ENCODE results near the gene VOPP1.

The VOPP1 gene

DNA sequence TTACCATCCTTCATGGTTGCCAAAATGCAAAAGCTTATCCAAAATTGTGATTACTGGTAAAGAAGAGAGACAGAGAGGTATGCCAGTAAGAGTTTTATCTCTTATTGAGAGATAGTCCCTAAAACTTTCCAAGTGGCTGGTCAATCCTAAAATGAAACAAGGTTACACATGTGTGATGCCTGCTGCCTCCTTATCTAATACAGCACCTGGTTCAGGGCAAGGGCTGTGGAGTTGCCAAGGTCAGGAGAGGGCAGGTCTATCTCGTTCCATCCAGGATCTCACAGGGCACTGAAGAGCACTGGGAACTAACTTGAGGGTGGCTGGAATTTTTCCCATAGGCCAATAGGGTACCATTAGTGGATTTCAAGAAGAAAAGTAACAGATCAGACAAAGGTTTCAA is 18.3 kb downstream of the VOPP1 start:
- DNase-seq (ENCODE audit: low spot score) = no peak

DNA sequence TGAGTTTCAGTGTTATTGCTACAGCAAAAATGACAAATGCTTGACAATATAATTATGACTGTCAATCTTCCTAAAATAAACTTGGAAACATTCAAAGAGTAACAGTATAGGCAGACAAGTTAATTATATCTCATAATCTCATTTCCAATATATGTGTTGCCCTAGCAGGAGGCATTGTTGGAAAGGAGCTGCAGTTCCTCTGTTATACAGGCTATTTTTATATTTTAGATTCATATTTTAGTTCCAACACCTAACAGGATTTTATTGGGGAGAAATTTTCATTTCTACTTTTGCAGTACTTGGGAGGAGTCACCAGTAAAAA is 19.3 kb downstream of the VOPP1 start:
- DNase-seq (ENCODE audit: low spot score) = no peak

DNA sequence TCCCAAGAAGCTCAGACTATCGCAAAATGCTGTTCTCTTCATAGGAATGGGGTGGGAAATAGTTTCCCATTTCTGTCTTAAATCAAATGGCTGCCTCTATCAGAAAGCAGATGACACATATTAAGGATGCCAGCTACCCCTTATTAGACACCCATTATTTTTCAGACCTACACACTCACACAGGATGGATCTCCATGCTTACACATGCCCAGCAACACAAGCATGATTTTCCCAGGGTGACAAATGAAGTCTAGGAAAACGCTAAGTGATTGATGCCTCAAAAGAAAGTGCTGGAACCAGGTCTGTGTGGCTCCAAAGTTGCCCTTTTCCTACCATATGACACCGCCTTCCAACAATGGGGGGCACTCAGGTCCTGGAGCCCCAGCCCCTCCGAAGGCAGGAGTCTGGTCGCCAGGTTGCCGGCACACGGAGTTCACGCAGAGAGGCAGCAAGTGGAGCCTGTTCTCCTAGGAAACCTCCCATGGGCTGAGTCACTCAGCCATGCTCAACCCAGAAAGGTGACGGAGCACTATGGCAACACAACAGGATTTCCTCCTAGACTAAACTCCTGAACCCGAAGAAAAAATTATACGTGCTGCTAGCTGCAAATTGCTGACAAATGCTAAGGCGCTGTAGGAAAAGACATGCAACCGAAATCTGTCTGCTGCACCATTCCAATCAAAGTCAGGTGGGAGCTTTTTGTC is 19.8 kb downstream of the VOPP1 start:
- DNase-seq (ENCODE audit: low spot score) = no peak

DNA sequence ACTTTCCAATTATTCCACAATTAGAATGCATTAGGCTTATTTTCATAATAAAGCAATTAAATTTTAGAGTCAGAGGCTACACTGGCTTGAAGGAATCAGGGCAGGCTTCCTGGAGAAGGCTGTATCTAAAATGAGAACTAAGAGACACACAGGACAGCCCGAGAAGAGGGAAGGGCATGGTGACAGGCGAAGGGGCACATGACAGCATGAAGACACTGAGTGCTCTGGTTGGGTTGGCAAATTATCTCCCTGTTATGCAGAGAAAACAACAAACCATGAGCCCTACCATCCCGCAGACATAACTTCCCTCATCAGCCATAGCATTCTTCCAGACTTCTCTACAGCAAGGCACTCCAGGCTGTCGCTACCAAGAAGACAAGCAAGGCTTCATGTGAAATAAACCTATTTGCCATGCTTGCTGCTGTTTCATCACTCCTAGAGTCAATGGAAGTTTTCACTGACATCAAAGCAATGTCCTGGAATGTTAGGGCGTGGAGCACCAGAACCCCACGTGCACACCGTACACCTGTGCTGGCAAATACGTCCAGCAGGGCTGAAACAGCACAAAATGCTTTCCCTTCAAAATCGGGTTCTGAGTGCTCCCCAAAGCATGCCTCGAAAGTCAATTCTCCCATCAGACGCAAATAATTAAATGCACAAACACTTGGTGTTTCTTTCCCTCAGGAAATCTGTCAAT is 21.3 kb downstream of the VOPP1 start:
- no peak for DNase-seq (ENCODE audit: low spot score)

DNA sequence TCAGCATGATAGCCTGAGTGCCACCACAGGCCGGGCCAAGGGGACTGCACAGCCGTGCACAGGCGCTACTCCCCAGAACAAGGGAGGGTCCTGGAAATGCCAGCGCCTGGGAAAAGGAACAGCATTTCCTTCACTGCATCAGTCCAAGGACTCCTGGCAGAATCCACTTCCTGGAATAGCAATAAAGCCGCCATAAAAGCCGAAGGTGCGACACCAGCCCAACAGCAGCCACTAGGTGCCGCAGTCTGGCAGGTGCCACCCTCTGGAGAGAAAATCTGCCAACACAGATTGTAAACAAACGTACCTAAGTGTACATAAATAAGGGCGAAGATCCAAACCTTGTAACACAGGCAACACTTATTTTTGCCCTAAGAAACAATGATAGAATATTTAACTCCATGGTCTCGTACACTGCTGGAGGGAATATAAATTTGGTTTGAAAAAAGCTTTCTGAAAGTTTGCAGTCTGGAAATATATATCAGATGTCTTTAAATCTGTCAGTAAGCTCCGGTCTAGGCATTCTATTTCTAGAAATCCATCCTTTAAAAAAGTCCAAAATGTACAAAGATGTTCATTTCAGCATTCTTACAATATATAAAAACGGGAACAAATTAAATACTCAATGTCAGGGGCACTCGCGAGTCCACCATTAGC is 22.2 kb downstream of the VOPP1 start:
- DNase-seq (ENCODE audit: low spot score) = no peak

DNA sequence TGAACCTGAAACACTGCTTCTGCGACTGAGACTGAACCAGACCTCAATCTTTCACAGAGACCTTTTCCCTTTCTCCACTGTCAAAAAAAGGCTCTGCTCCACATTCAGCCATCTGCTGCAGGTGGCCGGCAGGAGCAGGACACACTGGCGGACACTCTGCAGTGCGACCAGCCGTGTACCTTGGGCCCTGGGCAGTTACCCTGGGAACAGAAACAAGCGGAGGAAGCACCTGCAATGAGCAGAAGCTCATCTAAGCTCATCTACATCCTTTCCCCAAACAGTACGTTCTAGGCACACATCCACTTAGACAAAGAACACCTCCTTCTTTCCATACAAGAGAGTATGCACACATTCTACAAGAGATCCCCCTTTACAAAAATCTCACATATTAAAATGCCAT is 22.8 kb downstream of the VOPP1 start:
- DNase-seq (ENCODE audit: low spot score) = peak; percentile 70

DNA sequence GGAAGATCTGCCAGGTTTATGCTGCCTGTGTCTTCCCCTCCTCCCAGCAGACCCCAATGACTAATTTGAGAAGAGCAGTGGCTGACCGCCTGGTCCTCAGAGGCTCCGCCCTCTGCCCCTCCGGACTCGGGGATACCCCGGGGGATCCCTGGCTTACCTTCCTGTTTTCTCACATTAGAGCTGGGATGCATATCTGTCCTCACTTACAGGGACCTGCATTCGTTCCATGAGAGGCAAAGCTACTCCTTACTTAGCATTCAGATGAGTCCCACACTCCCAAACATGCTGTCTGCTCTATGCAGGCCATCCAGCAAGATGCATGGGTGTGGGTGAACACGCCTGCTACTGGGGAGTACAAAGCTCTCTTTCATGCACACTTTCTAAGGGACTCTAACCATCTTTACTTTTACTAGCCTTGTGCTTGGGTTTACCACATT is 24.0 kb downstream of the VOPP1 start:
- DNase-seq (ENCODE audit: low spot score) = no peak

DNA sequence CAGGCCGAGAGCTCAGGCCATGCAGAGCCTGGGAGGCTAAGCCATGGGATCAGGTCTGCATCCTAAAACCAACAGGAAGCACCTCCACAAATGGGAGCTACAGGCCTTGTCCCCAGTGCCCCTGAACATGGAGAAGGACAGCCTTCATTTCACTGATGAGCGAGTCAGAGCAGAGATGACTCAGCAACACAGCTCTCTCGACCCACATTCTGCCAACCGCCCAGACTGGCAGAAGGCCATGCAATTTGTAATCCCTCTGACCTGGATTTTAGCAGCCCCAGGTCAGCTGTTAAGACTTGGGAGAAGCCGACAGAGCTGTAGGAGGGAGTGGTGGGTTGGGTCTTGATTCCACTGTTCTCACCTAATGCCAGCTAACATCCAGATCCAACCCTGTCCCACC is 25.5 kb downstream of the VOPP1 start:
- DNase-seq (ENCODE audit: low spot score) = no peak

DNA sequence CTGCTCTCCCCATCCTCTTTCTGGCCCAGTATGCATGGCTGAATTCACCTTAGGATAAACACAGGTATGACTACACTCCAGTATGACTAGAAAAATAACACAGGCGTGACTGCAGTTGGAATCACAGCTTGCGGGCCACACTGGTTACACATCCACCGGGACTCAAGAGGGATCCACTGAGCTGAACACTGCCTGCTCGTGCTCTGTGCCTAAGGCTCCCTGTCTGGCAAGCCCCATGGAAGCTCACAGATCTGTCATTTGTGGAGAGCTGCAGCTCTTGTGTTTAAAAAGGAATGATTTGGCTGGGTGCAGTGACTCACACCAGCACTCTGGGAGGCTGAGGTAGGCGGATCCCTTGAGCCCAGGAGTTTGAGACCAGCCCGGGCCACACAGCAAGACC is 26.8 kb downstream of the VOPP1 start:
- DNase-seq (ENCODE audit: low spot score) = no peak

DNA sequence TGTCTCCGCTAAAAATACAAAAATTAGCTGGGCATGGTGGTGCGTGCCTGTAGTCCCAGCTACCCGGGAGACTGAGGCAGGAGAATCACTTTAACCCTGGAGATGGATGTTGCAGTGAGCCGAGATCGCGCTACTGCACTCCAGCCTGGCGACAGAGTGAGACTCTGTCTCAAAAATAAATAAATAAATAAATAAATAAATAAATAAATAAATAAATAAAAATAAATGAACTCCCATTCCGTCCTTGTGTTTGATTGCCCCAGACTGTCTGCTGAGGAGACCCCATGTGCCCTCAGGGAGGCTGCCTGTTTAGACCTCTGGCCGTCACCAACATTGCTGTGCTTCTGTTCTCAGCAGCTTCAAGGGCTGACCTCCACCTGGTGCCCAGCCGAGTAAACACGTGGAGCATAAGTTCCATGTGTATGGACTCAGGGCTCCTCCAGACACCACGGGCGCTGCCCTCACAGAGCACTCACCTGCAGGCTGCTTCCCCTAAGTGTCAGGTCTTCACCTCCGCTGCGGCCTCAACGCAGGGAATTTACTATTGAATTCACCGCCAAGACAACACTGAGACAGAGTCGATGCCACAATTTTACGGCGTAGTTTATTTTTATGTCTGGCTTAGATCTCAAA is 32.0 kb downstream of the VOPP1 start:
- DNase-seq (ENCODE audit: low spot score) = no peak

DNA sequence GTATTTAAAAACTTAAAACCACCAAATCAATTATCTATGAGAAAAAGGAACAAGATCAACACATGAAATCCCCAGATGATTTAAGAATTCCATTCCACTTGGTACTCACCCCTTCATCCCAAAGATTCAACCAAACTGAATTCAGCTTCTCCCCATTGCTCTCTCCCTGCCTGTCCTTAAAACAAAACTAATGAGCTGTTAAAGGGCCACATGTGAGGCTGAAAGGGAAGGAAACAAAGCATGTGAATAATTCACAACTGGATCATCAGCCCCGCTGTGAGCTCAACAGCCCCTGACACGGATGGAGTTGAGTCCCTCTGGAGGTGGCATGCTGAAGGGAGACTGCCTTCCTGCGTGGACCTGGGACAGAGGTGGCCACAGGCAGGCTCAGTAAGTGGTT is 32.9 kb downstream of the VOPP1 start:
- no peak for DNase-seq (ENCODE audit: low spot score)

DNA sequence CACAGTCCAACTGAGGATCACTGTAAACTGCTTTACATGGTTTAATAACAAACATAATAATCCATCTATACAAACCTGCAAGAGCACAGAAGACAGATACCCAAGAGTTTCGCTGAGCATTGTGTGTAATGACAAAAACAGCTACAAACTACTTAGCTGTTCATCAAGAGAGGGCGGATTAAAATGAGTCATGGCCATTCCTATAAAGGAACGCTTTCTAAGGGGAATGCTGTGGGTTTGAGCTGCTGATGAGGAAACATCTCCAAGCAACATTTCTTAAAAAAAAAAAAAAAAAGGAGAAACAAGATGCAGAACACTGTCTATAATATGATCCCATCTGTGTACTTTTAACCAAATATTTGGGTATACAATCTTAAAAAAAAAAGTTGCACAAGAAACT is 33.8 kb downstream of the VOPP1 start:
- DNase-seq (ENCODE audit: low spot score) = no peak

DNA sequence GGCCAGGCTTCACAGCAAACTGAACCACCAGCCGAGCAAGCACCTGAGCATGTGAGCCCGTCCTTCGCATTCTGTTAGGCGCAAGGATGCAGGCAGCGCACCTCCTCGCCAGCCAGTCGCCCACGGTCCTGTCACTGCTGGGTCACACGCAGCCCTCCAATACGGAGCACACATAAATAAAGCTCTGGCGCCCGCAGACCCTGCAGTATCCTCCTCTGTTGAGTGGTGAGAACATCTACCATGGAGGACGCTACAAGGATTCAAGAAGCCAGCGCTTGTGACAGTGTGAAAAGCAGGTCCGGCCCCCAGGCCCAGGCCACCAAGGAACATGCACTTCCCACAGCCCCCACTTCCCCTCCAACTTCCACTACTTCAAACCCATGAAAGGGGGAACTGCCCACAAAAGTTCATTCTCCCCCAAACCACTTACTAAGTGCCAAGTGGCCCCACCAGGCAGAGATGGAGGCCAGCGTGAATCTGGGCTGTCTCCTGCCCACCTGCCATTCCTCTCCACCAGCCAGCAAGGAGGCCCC is 34.8 kb downstream of the VOPP1 start:
- no peak for DNase-seq (ENCODE audit: low spot score)

DNA sequence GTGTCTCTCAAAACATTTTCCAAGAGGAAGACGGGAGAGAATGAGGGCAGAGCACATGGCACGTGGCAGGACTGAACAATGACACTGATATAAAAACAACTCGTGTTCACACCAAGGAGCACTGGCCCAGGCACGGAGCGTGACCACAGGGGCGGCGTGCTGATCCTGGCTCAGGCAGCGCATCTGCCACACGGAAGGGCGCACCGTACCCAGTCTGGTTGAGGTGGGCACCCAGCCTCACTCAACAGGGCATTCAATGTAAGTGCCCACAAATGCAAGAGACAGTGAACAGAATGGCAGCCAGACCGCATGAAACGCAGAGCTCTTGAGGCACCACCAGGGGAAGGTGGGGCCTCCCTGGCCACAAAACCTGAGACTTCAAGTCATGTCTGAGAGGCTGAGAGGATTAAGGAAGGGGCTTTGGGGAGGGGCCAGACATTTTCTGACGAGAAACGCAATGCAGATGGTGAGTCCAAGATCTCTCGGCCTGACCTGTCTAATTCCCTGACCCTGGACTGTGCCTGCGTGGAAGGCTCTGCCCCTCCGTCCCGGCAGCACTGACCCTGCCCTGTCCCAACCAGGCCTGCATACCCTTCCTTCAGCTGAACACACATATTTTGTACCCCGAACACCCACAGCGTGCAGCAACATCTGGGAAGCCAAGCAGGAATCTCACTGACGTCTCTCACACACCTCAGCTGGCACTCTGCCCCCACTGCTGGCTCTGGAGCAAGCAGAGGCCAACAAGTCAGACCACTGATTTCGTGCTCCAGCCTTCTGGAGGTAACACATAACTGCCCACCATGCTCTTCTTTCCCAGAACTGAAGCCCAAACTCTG is 35.5 kb downstream of the VOPP1 start:
- DNase-seq (ENCODE audit: low spot score) = peak; percentile 40

DNA sequence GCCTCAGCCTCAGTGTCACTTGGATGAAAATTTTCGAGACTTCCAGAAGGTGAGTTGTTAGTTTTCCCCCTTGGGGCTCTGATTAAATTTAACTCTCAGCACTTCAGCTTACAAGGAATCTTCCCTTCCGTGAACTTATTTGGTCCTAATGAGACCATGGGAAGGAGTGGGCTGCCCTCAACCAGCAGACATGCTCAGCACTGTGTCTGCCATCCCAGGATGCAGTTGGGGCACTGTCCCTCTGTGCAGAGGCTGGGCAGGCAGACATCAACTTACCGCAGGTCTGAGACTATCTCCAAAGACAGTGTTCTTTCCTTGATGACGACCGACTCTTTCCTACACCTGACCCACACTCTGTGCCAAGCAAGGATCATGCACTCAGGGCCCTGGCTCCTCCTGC is 36.7 kb downstream of the VOPP1 start:
- DNase-seq (ENCODE audit: low spot score) = no peak

DNA sequence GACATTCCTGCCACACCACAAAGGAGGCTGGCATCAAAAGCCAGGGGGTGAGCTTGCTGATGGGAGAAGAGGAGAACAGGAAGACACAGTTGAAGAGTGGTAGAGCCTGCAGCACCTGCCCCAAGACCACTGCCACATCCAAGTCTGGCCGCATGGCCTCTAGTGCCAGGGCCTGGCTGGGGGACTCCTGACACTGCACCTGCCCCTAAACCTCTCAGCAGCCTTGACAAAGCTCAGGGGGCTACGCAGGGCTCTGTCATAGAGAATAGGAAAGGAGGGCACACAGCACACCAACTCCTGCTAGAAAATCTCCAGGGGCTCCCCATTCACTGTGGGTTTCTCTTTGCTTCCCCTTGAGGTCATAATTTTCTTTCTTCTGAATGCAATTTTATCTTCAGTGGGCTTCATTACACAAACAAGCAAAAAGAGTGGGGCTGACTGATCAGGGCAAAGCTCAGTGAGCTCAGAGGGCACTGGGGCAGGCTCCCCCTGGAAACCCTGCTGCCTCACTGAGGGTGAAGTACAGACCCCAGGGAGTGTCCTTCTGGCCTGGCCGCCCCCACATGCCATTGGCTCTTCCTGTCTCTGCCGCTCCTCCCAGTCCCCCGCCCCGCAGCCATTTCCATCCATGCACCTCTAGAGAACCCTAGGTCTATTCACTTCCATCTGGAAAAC is 37.2 kb downstream of the VOPP1 start:
- DNase-seq (ENCODE audit: low spot score) = peak; percentile 77

DNA sequence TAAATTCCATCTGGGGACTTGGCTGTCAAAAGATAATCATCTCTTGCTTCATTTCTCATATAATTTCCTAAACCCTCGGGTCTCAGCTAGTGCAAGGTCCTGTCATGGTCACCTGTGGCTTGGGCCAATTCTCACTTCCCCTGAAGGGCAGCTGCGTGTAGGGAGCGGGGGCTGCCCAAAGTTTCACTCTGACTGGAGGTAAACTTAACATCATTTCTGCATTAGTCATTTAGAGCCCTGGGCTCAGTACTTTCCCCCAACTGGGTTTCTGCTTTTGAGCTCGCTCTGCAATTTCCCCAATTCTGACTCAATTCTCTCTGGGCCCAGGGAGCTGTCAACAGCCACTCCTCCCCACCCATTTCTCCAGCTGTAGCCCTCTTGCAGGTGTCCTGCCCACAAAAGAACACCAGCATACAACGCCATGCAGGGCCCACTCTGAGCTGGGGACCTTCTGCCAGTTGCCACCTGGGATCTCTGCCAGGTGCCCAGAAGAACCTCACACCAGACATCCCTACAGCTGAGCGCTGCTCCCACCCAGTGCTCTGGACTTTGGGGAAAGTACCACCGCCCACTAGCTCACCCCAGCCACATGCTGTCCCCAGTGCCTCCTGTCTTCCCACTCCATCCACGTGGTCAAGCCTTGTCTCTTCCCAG is 37.9 kb downstream of the VOPP1 start:
- peak; percentile 99 for DNase-seq (ENCODE audit: low spot score)

DNA sequence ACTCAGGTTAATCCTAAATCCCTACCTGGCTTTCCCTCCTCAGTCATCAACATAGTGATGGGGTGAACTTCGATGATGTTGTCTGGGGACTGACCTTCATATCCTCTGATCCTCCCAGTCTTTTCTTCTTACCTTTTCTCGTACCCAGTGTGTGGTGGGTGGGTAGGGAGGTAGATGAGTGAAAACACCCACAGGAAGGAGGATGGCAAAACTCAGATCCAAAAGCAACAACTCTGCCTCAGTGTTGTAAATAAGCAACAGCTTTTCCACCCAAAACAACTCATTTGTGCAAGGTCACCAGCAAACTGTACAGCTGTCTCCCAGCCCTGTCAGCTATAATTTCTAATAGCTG is 38.6 kb downstream of the VOPP1 start:
- no peak for DNase-seq (ENCODE audit: low spot score)

DNA sequence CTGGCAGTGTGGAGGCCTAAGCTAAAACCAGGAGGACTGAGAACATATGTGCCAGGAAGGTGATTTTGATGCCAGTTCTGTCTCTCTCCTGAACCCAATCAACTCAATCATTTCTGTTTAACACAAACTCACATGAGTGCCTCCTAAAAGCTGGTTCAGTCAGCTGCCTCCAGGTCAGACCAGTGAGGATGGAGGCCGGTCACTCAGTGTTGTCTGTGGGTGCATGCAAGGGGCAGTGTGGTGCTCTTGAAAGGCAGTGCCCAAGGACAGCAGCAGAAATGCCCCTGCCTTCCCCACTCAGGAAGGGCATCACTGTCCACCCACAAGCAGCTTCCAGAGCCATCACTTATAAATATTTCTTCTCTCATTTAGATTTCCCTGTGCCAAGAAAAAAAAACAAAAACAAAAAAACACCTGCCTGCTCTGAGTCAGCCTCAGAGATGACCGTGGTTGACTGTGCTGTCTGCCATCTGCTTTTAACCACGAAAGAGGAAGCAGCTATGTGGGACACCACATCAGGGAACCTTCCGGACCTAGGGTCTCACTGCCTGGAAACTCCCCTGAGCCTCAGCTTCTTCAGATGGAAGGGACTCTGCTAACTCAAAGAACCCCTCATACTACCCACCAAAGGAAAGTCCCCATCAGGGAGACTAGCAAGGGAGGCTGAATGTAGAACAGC is 39.1 kb downstream of the VOPP1 start:
- peak; percentile 99 for DNase-seq (ENCODE audit: low spot score)
